NK-92 (cell line): Measurements from ENCODE around the gene DGKD.

Source experiments
- DNase-seq: peaks from one replicate; lab custom pipeline; 2025; ENCODE audit not compliant: unreplicated experiment; lab: John Stamatoyannopoulos, UW

The DGKD gene

GRCh38 chr2:233411162-233411561 lies 56.9 kb downstream of the DGKD start:
- DNase-seq, result no peak

- no peak for DNase-seq
Measured at GRCh38 chr2:233412405-233412804, 58.1 kb downstream of the DGKD start.

GRCh38 chr2:233413046-233413445 lies 58.8 kb downstream of the DGKD start:
- DNase-seq, result no peak

- no peak for DNase-seq
Measured at GRCh38 chr2:233413559-233414272, 59.4 kb downstream of the DGKD start.

- DNase-seq, result no peak
Measured at GRCh38 chr2:233414273-233414654, 60.0 kb downstream of the DGKD start.

- DNase-seq, result no peak
Measured at GRCh38 chr2:233414777-233415570, 60.7 kb downstream of the DGKD start.

- no peak for DNase-seq
Measured at GRCh38 chr2:233416199-233416598, 61.9 kb downstream of the DGKD start.

GRCh38 chr2:233416706-233417105 lies 62.4 kb downstream of the DGKD start:
- DNase-seq, result no peak

- no peak for DNase-seq
Measured at GRCh38 chr2:233417282-233417681, 63.0 kb downstream of the DGKD start.

- no peak for DNase-seq
Measured at GRCh38 chr2:233418052-233418760, 63.9 kb downstream of the DGKD start.

GRCh38 chr2:233418761-233419546 lies 64.7 kb downstream of the DGKD start:
- DNase-seq, result no peak

GRCh38 chr2:233419602-233420391 lies 65.5 kb downstream of the DGKD start:
- DNase-seq, result no peak

GRCh38 chr2:233421091-233421816 lies 67.0 kb downstream of the DGKD start:
- DNase-seq, result no peak

- no peak for DNase-seq
Measured at GRCh38 chr2:233422050-233422639, 67.9 kb downstream of the DGKD start.

GRCh38 chr2:233422649-233423551 lies 68.6 kb downstream of the DGKD start:
- DNase-seq, result no peak

GRCh38 chr2:233423552-233423860 lies 69.2 kb downstream of the DGKD start:
- no peak for DNase-seq

GRCh38 chr2:233424154-233424951 lies 70.1 kb downstream of the DGKD start:
- DNase-seq, result no peak
